Fibroblast of lung (primary cell): ENCODE measurements around the gene DNAL4.

ENCODE experiments used
- CTCF ChIP-seq, 2 donors: IDR thresholded peaks in 1 of 2; conservative IDR thresholded peaks in 1 of 2; 1 replicate in 1 of 2; 2 replicates in 1 of 2; pipeline ENCODE4 v1.5.1; 2011 to 2012; ENCODE audit warnings: low read length in 2 of 2, control low read depth in 1 of 2, inconsistent platforms in 1 of 2, low read depth in 1 of 2, mild to moderate bottlenecking in 1 of 2
- EZH2 ChIP-seq: IDR thresholded peaks from 2 replicates; pipeline ENCODE4 v1.5.1; 2012; ENCODE audit warnings: low read length, control low read depth, mild to moderate bottlenecking; ENCODE audit errors: missing control alignments

- TF ChIP-seq CTCF (conservative IDR thresholded peaks at IDR 0.05 in 1 of 2, IDR thresholded peaks at IDR 0.05 in 1 of 2; ENCODE audit: low read depth in 1 of 2, low read length in 2 of 2) (peak; percentile 72 to 90), EZH2 (no peak)
Observed at GRCh38 chr22:38766076-38766777, 27.7 kb downstream of the DNAL4 start.
